Neural crest cell (in vitro differentiated cells): Measurements from ENCODE around the gene SHH. TPM values are rescaled to one million over a fixed set of nuclear protein-coding genes. Genes with fewer than 3 reads are reported as not detected.

Experiments
- DNase-seq: peaks from one replicate; pipeline ENCODE4 v3.0.0; 2021; ENCODE audit warnings: low read depth, mixed read lengths, low spot score
- H3K27ac Mint-ChIP-seq: one replicate; pipeline ENCODE4 v1.8.0; 2021; ENCODE audit warnings: mild to moderate bottlenecking, mixed read lengths; ENCODE audit not compliant: unreplicated experiment
- H3K27me3 Mint-ChIP-seq: 2 replicates; pipeline ENCODE4 v1.8.0; 2021; ENCODE audit warnings: low read depth, mild to moderate bottlenecking, mixed read lengths
- H3K36me3 Mint-ChIP-seq: 2 replicates; pipeline ENCODE4 v1.8.0; 2021; ENCODE audit warnings: low read depth, mild to moderate bottlenecking, mixed read lengths
- H3K4me1 Mint-ChIP-seq: 2 replicates; pipeline ENCODE4 v1.8.0; 2021; ENCODE audit warnings: mixed read lengths
- H3K4me3 Mint-ChIP-seq: one replicate; pipeline ENCODE4 v1.8.0; 2021; ENCODE audit warnings: mild to moderate bottlenecking, mixed read lengths
- H3K9me3 Mint-ChIP-seq: 2 replicates; pipeline ENCODE4 v1.8.0; 2021; ENCODE audit warnings: mixed read lengths
- CTCF ChIP-seq: fragments of 200-600 bp; sonication (generic); conservative IDR thresholded peaks from 2 replicates; pipeline ENCODE4 v1.5.0; 2021; ENCODE audit warnings: antibody characterized with exemption, mild to moderate bottlenecking
- total RNA-seq: library from RNA; stranded (reverse); gene quantifications from 2 replicates; pipeline ENCODE4 v1.2.1, GENCODE V29; 2021

The SHH gene
- total RNA-seq, 1 donor from 2014 or later: not detected

DNA sequence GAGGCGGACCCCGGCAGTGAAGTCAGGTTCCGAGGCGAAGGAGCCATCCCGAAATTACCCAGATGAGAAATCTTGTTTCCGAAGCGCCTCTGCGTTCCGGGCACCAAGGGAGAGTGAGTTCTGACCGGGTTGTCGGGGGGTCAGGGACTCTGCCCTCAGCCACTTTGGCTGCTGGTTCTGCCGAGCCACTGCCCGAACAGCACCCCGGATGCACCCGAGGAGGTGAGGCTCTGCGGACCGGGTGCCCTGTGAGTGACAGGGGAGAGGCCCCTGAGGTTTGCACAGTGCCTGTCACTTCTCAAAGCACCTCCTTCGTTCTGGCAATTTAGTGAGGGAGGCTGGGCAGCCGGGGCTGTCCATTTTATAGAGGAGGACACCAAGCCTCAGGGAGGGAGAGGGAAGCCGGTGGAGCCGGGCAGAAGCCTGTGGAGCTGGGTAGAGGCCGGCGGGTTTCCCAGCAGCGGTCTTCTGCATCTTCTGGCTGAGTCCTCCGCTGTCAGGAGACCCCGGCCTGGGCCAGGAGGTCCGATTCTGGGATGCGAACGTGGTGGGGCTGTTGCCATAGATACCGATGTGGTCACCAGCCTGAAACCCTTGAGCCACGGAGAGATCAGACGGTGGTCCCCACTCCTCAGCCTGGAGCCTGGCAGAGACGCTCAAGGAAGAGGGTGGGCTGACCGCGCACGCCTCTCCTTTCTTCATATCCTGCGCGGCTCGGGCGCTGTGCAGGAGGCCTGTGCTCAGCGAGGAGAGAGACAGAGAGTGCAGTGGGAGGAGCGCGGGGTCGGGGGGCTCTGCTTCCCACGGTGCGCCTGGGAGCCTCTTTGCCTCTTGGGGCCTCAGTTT lies 18.9 kb upstream of the SHH start:
- H3K9me3 Mint-ChIP-seq: no peaks in the 10 kb centered on the region
- peaks cover 4% of the 10 kb centered on the region for H3K27me3 Mint-ChIP-seq
- H3K4me1 Mint-ChIP-seq: no peaks in the 10 kb centered on the region
- DNase-seq: no peak
- TF ChIP-seq CTCF: no peak
- H3K4me3 Mint-ChIP-seq: no peak overlapping the region
- no peaks in the 10 kb centered on the region for H3K36me3 Mint-ChIP-seq
- peak overlapping the region; percentile 43 for H3K27ac Mint-ChIP-seq

- Mint-ChIP-seq H3K4me3 (no peak overlapping the region), H3K4me1 (no peaks in the 10 kb centered on the region), H3K27me3 (peaks cover 6% of the 10 kb centered on the region), H3K36me3 (no peaks in the 10 kb centered on the region), H3K27ac (no peak overlapping the region), H3K9me3 (no peaks in the 10 kb centered on the region)
- no peak for TF ChIP-seq CTCF
- no peak for DNase-seq
Observed at GRCh38 chr7:155829796-155830470, 17.7 kb upstream of the SHH start.

DNA sequence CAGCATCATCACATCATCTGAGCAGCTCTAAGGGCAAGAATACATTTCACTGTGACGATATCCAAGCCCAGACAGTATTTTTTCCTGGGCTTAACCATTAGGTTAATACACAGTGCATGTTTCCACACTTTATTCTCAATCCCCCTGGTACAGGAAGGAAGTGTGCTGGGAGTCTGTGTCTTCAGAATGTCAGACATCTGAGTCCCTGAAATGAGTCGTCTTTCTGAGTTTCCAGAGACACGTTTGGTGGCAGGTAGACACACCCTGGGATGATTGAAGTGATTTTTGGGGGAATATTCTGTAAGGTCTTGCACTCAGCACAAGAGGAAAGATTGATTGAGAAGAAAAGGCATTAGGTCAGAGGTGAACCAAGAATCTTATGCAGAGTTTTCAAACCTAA lies 13.1 kb upstream of the SHH start:
- H3K4me3 Mint-ChIP-seq: no peak overlapping the region
- H3K27ac Mint-ChIP-seq: no peak overlapping the region
- DNase-seq: no peak
- no peaks in the 10 kb centered on the region for H3K4me1 Mint-ChIP-seq
- H3K36me3 Mint-ChIP-seq: no peaks in the 10 kb centered on the region
- no peaks in the 10 kb centered on the region for H3K9me3 Mint-ChIP-seq
- TF ChIP-seq CTCF: no peak
- peaks cover 13% of the 10 kb centered on the region for H3K27me3 Mint-ChIP-seq

DNA sequence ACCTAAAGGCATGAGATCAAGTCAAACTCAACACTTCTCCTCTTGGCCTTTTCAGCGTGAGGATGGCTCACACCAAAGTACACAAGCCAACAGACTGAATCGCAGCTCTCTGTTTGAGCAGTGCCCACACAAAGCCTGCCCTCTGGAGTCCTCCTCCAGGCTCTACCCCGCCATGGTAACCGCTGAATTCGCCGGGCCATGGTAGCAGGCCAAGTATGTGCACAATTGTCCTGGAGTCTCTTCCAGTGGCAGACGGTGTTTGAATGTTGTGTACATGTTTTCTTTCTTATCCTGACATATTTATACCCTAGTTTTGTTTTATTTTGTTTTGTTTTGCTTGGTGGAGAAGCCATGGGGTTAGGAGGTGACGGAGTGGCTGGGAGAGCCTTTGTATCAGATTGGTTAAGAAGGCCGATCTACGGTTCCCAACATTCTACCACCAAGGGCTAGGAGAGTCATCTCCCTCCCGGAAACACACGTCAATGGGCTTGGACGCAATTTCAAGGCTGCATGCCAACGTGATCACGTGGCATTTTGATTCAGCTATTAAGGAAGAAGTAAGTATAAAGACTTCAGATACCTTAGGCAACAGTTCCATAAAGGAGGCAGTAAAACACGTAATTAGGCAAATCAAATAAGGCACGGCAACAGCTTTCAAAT lies 12.1 kb upstream of the SHH start:
- no peak overlapping the region for H3K4me3 Mint-ChIP-seq
- no peaks in the 10 kb centered on the region for H3K4me1 Mint-ChIP-seq
- no peak for TF ChIP-seq CTCF
- DNase-seq: no peak
- H3K36me3 Mint-ChIP-seq: no peaks in the 10 kb centered on the region
- peaks cover 13% of the 10 kb centered on the region for H3K27me3 Mint-ChIP-seq
- no peak overlapping the region for H3K27ac Mint-ChIP-seq
- no peaks in the 10 kb centered on the region for H3K9me3 Mint-ChIP-seq

- no peak for DNase-seq
- Mint-ChIP-seq H3K4me1 (no peaks in the 10 kb centered on the region), H3K27me3 (peaks cover 18% of the 10 kb centered on the region), H3K4me3 (no peak overlapping the region), H3K9me3 (no peaks in the 10 kb centered on the region), H3K27ac (no peak overlapping the region), H3K36me3 (no peaks in the 10 kb centered on the region)
- no peak for TF ChIP-seq CTCF
Observed at GRCh38 chr7:155821851-155822250, 9.6 kb upstream of the SHH start.
